GM12892 (cell line): ENCODE data around the gene LEMD2.

Source experiments
- POLR2A ChIP-seq: IDR thresholded peaks from 2 replicates; pipeline ENCODE4 v1.6.1; 2011; ENCODE audit warnings: low read depth, low read length, control low read depth
- POLR2AphosphoS5 ChIP-seq: IDR thresholded peaks from 2 replicates; pipeline ENCODE4 v1.6.1; 2011; ENCODE audit warnings: low read depth, low read length, control low read depth

- TF ChIP-seq POLR2AphosphoS5, result no peak
- TF ChIP-seq POLR2A, result no peak
These were observed 38.9 kb upstream of the LEMD2 start for GRCh38 chr6:33827546-33828451.
